Measurements from ENCODE around the gene CCDC178.

DNA sequence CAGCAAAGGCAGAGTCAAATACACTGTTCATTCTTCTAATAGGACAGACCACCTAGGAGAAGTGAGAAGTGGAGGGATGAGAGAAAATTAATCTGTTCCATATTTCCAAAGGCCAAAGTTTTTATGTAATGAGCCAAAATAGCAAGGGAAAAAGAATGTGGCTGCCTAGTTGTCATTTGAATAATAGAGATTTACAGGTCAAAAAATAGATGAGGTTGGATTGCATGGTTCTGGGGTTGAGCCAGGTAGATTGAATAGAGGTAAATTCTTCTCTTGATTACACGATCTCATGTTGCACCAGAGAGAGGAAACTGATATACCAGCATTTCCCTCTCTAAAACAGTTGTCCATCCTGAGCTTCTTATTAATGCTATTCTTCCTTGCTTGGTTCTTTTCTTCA, 325.8 kb downstream of the CCDC178 start:
- TF ChIP-seq POLR2A (IDR thresholded peaks at IDR 0.05) = no peak
- TF ChIP-seq, protein P1, sequence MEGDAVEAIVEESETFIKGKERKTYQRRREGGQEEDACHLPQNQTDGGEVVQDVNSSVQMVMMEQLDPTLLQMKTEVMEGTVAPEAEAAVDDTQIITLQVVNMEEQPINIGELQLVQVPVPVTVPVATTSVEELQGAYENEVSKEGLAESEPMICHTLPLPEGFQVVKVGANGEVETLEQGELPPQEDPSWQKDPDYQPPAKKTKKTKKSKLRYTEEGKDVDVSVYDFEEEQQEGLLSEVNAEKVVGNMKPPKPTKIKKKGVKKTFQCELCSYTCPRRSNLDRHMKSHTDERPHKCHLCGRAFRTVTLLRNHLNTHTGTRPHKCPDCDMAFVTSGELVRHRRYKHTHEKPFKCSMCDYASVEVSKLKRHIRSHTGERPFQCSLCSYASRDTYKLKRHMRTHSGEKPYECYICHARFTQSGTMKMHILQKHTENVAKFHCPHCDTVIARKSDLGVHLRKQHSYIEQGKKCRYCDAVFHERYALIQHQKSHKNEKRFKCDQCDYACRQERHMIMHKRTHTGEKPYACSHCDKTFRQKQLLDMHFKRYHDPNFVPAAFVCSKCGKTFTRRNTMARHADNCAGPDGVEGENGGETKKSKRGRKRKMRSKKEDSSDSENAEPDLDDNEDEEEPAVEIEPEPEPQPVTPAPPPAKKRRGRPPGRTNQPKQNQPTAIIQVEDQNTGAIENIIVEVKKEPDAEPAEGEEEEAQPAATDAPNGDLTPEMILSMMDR (IDR thresholded peaks at IDR 0.05 in 8 of 11, conservative IDR thresholded peaks at IDR 0.05 in 3 of 11) = no peak
- TF ChIP-seq POLR2AphosphoS5 (IDR thresholded peaks at IDR 0.05) = no peak
